Right lobe of liver (tissue), 4 donors: ENCODE results near the gene FAM110A.

ENCODE experiments used
- CTCF ChIP-seq, 4 donors: fragments of 200-600 bp in 3 of 4; fragments of 450-650 bp in 1 of 4; IDR thresholded peaks; one replicate each; pipeline versions ENCODE4 v1.5.1 to v1.8.0; 2016 to 2022; ENCODE audit warnings: antibody characterized with exemption in 4 of 4, mild to moderate bottlenecking in 2 of 4
- POLR2A ChIP-seq: fragments of 450-650 bp; IDR thresholded peaks from one replicate; pipeline ENCODE4 v1.6.1; 2017; ENCODE audit warnings: antibody characterized with exemption, mild to moderate bottlenecking
- donor health status: DM: no; HTN: no; CAD: no.
- donor health status: DM: no; HTN: no; CAD: no.
- donor health status: DM: no; HTN: yes; CAD: no.

- TF ChIP-seq POLR2A, result no peak
- no peak for TF ChIP-seq CTCF (IDR thresholded peaks at IDR 0.05)
These were observed 38.4 kb downstream of the FAM110A start for GRCh38 chr20:871948-872347.
